Testis (tissue), 3 donors: ENCODE results near the gene LPCAT4. TPM values are rescaled to one million over a fixed set of nuclear protein-coding genes. Genes with fewer than 3 reads are reported as not detected.
"Not testable (repeated sequence)": the region's sequence is repeated elsewhere in the genome, so short reads cannot be mapped to it uniquely, and the experiment has no call there.

ENCODE experiments used
- DNase-seq: peaks from one replicate; pipeline ENCODE4 v3.0.0-alpha.2; 2019
- H3K27ac ChIP-seq, 2 donors: fragments of 200-600 bp; sonication (generic); one replicate each; pipeline ENCODE4 v1.5.1; 2019
- H3K27me3 ChIP-seq: fragments of 200-600 bp; sonication (generic); one replicate; pipeline ENCODE4 v1.5.1; 2019
- H3K36me3 ChIP-seq: fragments of 200-600 bp; sonication (generic); one replicate; pipeline ENCODE4 v1.5.1; 2017; ENCODE audit warnings: low read depth; ENCODE audit errors: missing control alignments
- H3K4me1 ChIP-seq: fragments of 200-600 bp; sonication (generic); one replicate; pipeline ENCODE4 v1.5.1; 2019
- H3K4me3 ChIP-seq, 2 donors: fragments of 200-600 bp; sonication (generic); one replicate each; pipeline ENCODE4 v1.5.1; 2017 to 2019
- H3K9me3 ChIP-seq: fragments of 200-600 bp; sonication (generic); one replicate; pipeline ENCODE4 v1.5.1; 2017
- CTCF ChIP-seq, 3 experiments: fragments of 450-650 bp in 2 of 3; fragments of 200-600 bp in 1 of 3; sonication (generic) in 1 of 3; IDR thresholded peaks; one replicate each; pipeline ENCODE4 v1.5.1; 2016 to 2019; ENCODE audit warnings: antibody characterized with exemption in 3 of 3, mild to moderate bottlenecking in 2 of 3, moderate library complexity in 1 of 3
- POLR2A ChIP-seq: fragments of 450-650 bp; IDR thresholded peaks from one replicate; pipeline ENCODE4 v1.6.1; 2017; ENCODE audit warnings: antibody characterized with exemption, mild to moderate bottlenecking, moderate library complexity
- WGBS, 2 donors: methylation state at CpG; one replicate each; pipeline ENCODE4 v1.1.5; 2018; 5-methylcytosine and 5-hydroxymethylcytosine counted together
- intact Hi-C: fragments of 100-400 bp; cut with DNase I; formaldehyde crosslinking; loops from one replicate; pipeline ENCODE4 v1.15.1; 2023; ENCODE audit warnings: low total_unique reads
- polyA plus RNA-seq: library from polyadenylated mRNA; stranded (reverse); fragments of 350-450 nt; fragmentation: Illumina TruSeq; extraction: RNeasy Lipid Tissue Mini Kit (QIAGEN cat#74804); gene quantifications from one replicate; pipeline ENCODE4 v1.2.3, GENCODE V29; 2014; ENCODE audit warnings: low read depth, low replicate concordance; ENCODE audit not compliant: insufficient read depth
- total RNA-seq, 2 donors: library from RNA; depleted of rRNA; stranded (reverse); fragments of >200 nt; gene quantifications; one replicate each; pipeline ENCODE4 v1.2.3, GENCODE V29; 2016

The LPCAT4 gene
- total and polyA plus RNA-seq, 3 donors from 2014 or later = 9.9 to 16.1 (median 13.4) TPM

- H3K27ac ChIP-seq = no peak overlapping the region
- H3K36me3 ChIP-seq = no peaks in the 10 kb centered on the region
- no peak for DNase-seq
- intact Hi-C loops = no loop called here
- H3K4me3 ChIP-seq = no peak overlapping the region
- no peaks in the 10 kb centered on the region for H3K4me1 ChIP-seq
- H3K9me3 ChIP-seq = no peaks in the 10 kb centered on the region
- WGBS, 2 donors = 74 to 86% methylated on average over 2 of the region's 2 CpGs
- TF ChIP-seq POLR2A (no peak), CTCF (IDR thresholded peaks at IDR 0.05) (no peak)
- no peaks in the 10 kb centered on the region for H3K27me3 ChIP-seq
Observed at GRCh38 chr15:34353627-34354026, 13.4 kb downstream of the LPCAT4 start.

GRCh38 chr15:34352996-34353395, 14.0 kb downstream of the LPCAT4 start:
- DNase-seq, intact Hi-C loops, H3K27me3 ChIP-seq, H3K27ac ChIP-seq, H3K36me3 ChIP-seq, H3K9me3 ChIP-seq, H3K4me1 ChIP-seq, H3K4me3 ChIP-seq: not testable (repeated sequence)
- 90 to 95% methylated on average over 11 to 12 of the region's 12 CpGs for WGBS, 2 donors

- Histone ChIP-seq H3K4me1 (no peaks in the 10 kb centered on the region), H3K4me3 (no peak overlapping the region), H3K9me3 (no peaks in the 10 kb centered on the region), H3K27ac (no peak overlapping the region), H3K27me3 (no peaks in the 10 kb centered on the region), H3K36me3 (no peaks in the 10 kb centered on the region)
- DNase-seq = no peak
- WGBS, 2 donors = 84% methylated on average over 3 to 4 of the region's 4 CpGs
- TF ChIP-seq POLR2A (no peak), CTCF (IDR thresholded peaks at IDR 0.05) (no peak)
- intact Hi-C loops = no loop called here
Observed at GRCh38 chr15:34349769-34350168, 17.2 kb downstream of the LPCAT4 start.

GRCh38 chr15:34348735-34349300, 18.2 kb downstream of the LPCAT4 start:
- intact Hi-C loops = no loop called here
- H3K27me3 ChIP-seq = no peaks in the 10 kb centered on the region
- H3K4me3 ChIP-seq = no peak overlapping the region
- H3K36me3 ChIP-seq = no peaks in the 10 kb centered on the region
- H3K27ac ChIP-seq = no peak overlapping the region
- TF ChIP-seq POLR2A (no peak), CTCF (IDR thresholded peaks at IDR 0.05) (no peak)
- DNase-seq = no peak
- H3K9me3 ChIP-seq = no peaks in the 10 kb centered on the region
- no peaks in the 10 kb centered on the region for H3K4me1 ChIP-seq
- WGBS, 2 donors = 50 to 62% methylated on average over 1 of the region's 1 CpG

- TF ChIP-seq CTCF (IDR thresholded peaks at IDR 0.05) = no peak
- TF ChIP-seq POLR2A = no peak
- intact Hi-C loops = no loop called here
- WGBS, 2 donors = 81 to 86% methylated on average over 13 of the region's 13 CpGs
Observed at GRCh38 chr15:34347951-34348638, 18.9 kb downstream of the LPCAT4 start.

More at GRCh38 chr15:34347951-34348638, 18.9 kb downstream of the LPCAT4 start:
- Histone ChIP-seq H3K4me1 (no peaks in the 10 kb centered on the region), H3K4me3 (no peak overlapping the region), H3K27ac (no peak overlapping the region), H3K9me3 (no peaks in the 10 kb centered on the region), H3K36me3 (no peaks in the 10 kb centered on the region), H3K27me3 (no peaks in the 10 kb centered on the region)
- no peak for DNase-seq
